HCT116 (cell line): ENCODE data around the gene PROSER3.

ENCODE experiments used
- ELF1 ChIP-seq: IDR thresholded peaks from 2 replicates; pipeline ENCODE4 v1.6.1; 2012; ENCODE audit warnings: low read depth, borderline replicate concordance
- POLR2AphosphoS5 ChIP-seq: IDR thresholded peaks from 2 replicates; pipeline ENCODE4 v1.6.1; 2011; ENCODE audit warnings: mild to moderate bottlenecking, low read depth, low read length, moderate library complexity
- YY1 ChIP-seq: IDR thresholded peaks from 2 replicates; pipeline ENCODE4 v1.6.1; 2011; ENCODE audit warnings: low read length, low read depth, moderate library complexity, mild to moderate bottlenecking; ENCODE audit not compliant: insufficient replicate concordance; ENCODE audit errors: extremely low read depth
- ZBTB33 ChIP-seq: IDR thresholded peaks from 2 replicates; pipeline ENCODE4 v1.6.1; 2011; ENCODE audit warnings: mild to moderate bottlenecking, low read length, moderate library complexity; ENCODE audit not compliant: insufficient replicate concordance; ENCODE audit errors: extremely low read depth

DNA sequence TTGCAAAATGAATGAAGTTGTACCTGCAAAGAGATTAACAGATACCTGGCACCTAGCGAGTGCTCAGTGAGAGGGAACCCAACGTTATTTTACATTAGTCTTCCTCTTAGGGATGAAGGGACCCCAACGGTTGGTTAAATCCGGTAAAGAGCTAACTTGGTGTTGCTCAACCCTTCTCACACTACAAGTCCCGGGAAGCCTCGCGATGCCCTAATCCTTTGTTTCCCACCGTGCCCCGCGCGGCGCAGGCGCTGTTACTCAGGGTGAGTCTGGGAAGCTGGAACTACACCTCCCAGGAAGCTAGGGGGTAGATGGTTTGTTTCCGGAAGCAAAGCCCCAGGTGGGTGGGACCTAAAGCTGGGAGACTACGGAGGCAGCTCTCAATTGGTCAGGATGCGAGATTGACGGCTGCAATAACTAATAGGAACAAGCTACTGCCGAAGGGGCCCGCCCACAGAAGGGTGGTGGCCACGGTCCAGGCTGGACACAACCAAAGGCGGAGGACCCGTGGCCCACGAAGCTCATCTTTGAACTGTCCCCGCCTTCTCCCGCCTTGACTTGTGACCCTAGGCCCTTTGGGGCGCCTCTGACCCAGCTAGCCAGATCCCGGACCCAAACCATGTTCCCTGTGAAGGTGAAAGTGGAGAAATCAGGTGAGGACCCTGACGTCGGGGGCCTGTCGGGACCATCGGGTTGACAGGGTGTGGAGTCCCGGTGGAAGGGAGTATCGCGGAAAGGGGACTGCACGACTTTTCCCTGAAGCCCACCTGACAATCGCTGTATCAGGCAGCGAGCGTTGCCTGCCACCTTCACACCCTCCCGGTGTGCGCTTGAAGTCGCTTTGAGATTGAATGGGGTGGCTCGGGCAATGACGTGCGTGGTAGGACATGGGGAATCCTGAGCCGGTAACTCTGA, 9.6 kb upstream of the PROSER3 start, which contains the start of gene LIN37:
- TF ChIP-seq POLR2AphosphoS5 (peak; percentile 92), ZBTB33 (peak; percentile 94), ELF1 (peak; percentile 94; the same call in 1 of the 2 replicates), YY1 (peak; percentile 31)
